ENCODE results near the gene JAK3.

DNA sequence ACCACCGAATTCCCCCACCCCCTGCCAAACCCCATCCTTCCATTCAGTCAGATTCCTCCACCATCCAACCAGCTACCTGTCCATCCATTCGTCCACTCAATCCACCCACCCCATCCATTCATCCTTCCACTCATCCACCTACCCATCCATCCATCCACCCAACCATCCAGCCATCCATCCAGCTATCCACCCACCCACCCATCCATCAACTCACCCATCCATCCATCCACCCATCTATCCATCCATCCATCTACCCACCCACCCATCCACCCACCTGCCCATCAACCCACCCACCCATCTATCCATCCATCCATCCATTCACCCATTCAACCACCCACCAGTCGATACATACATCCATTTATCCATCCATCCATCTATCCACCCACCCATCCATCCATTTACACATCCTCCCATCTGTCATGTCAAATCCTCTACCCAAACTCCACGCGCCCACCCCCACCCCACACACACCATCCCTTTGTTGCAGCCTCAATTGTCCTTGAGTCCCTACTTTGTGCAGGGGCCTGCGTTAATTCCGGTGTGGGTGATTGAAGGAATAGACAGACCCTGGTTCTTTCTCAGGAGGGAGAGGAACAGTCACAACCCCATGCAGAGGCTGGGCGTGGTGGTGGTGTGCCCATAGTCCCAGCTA lies 18.7 kb upstream of the JAK3 start:
- TF ChIP-seq, protein P1, sequence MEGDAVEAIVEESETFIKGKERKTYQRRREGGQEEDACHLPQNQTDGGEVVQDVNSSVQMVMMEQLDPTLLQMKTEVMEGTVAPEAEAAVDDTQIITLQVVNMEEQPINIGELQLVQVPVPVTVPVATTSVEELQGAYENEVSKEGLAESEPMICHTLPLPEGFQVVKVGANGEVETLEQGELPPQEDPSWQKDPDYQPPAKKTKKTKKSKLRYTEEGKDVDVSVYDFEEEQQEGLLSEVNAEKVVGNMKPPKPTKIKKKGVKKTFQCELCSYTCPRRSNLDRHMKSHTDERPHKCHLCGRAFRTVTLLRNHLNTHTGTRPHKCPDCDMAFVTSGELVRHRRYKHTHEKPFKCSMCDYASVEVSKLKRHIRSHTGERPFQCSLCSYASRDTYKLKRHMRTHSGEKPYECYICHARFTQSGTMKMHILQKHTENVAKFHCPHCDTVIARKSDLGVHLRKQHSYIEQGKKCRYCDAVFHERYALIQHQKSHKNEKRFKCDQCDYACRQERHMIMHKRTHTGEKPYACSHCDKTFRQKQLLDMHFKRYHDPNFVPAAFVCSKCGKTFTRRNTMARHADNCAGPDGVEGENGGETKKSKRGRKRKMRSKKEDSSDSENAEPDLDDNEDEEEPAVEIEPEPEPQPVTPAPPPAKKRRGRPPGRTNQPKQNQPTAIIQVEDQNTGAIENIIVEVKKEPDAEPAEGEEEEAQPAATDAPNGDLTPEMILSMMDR (IDR thresholded peaks at IDR 0.05): no peak
- TF ChIP-seq POLR2AphosphoS5 (IDR thresholded peaks at IDR 0.05) (no peak), POLR2A (IDR thresholded peaks at IDR 0.05) (no peak)
